HEK293 (cell line): ENCODE measurements around the gene SCFD2.

Source experiments
- CTCF ChIA-PET: fragments of 350-600 bp; formaldehyde crosslinking; extraction: SDS; loops from one replicate; lab custom pipeline; 2021; ENCODE audit warnings: antibody characterized with exemption; lab: Yijun Ruan, JAX
- POLR2A ChIA-PET: fragments of 300-600 bp; formaldehyde crosslinking; extraction: SDS; loops from one replicate; lab custom pipeline; 2020; ENCODE audit warnings: antibody characterized with exemption, inconsistent platforms; lab: Yijun Ruan, JAX
- H3K27ac ChIP-seq: fragments of 200-500 bp; sonication (Bioruptor generic); 2 replicates; pipeline ENCODE4 v1.5.1; 2014; ENCODE audit warnings: low read depth, low read length, control low read depth, inconsistent platforms; ENCODE audit errors: extremely low read depth
- H3K36me3 ChIP-seq, 2 experiments: fragments of 200-500 bp in 1 of 2; sonication (Bioruptor generic) in 1 of 2; 1 replicate in 1 of 2; 2 replicates in 1 of 2; pipeline ENCODE4 v1.5.1; 2014 to 2017; ENCODE audit warnings: inconsistent platforms in 2 of 2, low read length in 2 of 2; ENCODE audit not compliant: control insufficient read depth in 2 of 2, insufficient read depth in 1 of 2
- H3K4me1 ChIP-seq: fragments of 200-500 bp; sonication (Bioruptor generic); 2 replicates; pipeline ENCODE4 v1.5.1; 2014; ENCODE audit warnings: mild to moderate bottlenecking, low read length, inconsistent platforms; ENCODE audit not compliant: control insufficient read depth, insufficient read depth
- H3K4me3 ChIP-seq: 2 replicates; pipeline ENCODE4 v1.5.1; 2011; ENCODE audit warnings: low read depth, mild to moderate bottlenecking, control low read depth, low read length, moderate library complexity
- H3K9me3 ChIP-seq: fragments of 200-500 bp; sonication (Bioruptor generic); 2 replicates; pipeline ENCODE4 v1.5.1; 2014; ENCODE audit warnings: low read depth, low read length, inconsistent platforms; ENCODE audit not compliant: control insufficient read depth, insufficient read depth
- ATF2 ChIP-seq: fragments of 450-650 bp; formaldehyde crosslinking; IDR thresholded peaks from 2 replicates; pipeline ENCODE4 v1.5.1; 2016; ENCODE audit warnings: missing biosample characterization, missing genetic modification characterization, low read depth
- BCL11A ChIP-seq: fragments of 450-650 bp; formaldehyde crosslinking; IDR thresholded peaks from 2 replicates; pipeline ENCODE4 v1.5.1; 2016; ENCODE audit warnings: low read depth, missing biosample characterization, missing genetic modification characterization
- FEZF1 ChIP-seq: fragments of 450-650 bp; formaldehyde crosslinking; IDR thresholded peaks from 2 replicates; pipeline ENCODE4 v1.5.1; 2016; ENCODE audit warnings: missing biosample characterization, missing genetic modification characterization
- GLIS2 ChIP-seq: fragments of 450-650 bp; formaldehyde crosslinking; IDR thresholded peaks from 2 replicates; pipeline ENCODE4 v1.5.1; 2016; ENCODE audit warnings: missing biosample characterization, missing genetic modification characterization
- HOXA7 ChIP-seq: sonication (generic); formaldehyde crosslinking; IDR thresholded peaks from 2 replicates; pipeline ENCODE4 v1.8.1; 2022; ENCODE audit warnings: missing genetic modification reagents, borderline replicate concordance
- KLF8 ChIP-seq: fragments of 450-650 bp; formaldehyde crosslinking; IDR thresholded peaks from 2 replicates; pipeline ENCODE4 v1.5.1; 2016; ENCODE audit warnings: missing biosample characterization, missing genetic modification characterization
- MEIS1 ChIP-seq: sonication (generic); formaldehyde crosslinking; IDR thresholded peaks from 2 replicates; pipeline ENCODE4 v1.8.1; 2022; ENCODE audit warnings: missing genetic modification reagents, mild to moderate bottlenecking, borderline replicate concordance
- PRDM6 ChIP-seq: fragments of 450-650 bp; formaldehyde crosslinking; IDR thresholded peaks from 2 replicates; pipeline ENCODE4 v1.5.1; 2017; ENCODE audit warnings: missing biosample characterization, missing genetic modification characterization
- RBAK ChIP-seq: fragments of 450-650 bp; formaldehyde crosslinking; IDR thresholded peaks from 2 replicates; pipeline ENCODE4 v1.5.1; 2016; ENCODE audit warnings: missing biosample characterization, missing genetic modification characterization
- SP3 ChIP-seq: fragments of 450-650 bp; formaldehyde crosslinking; IDR thresholded peaks from 2 replicates; pipeline ENCODE4 v1.5.1; 2016; ENCODE audit warnings: missing biosample characterization, missing genetic modification characterization
- YY2 ChIP-seq: fragments of 450-650 bp; formaldehyde crosslinking; IDR thresholded peaks from 2 replicates; pipeline ENCODE4 v1.5.1; 2016; ENCODE audit warnings: missing biosample characterization, missing genetic modification characterization
- ZIC2 ChIP-seq: fragments of 450-650 bp; formaldehyde crosslinking; IDR thresholded peaks from 2 replicates; pipeline ENCODE4 v1.5.1; 2016; ENCODE audit warnings: missing biosample characterization, missing genetic modification characterization
- ZNF112 ChIP-seq: fragments of 450-650 bp; formaldehyde crosslinking; IDR thresholded peaks from 2 replicates; pipeline ENCODE4 v1.5.0; 2017; ENCODE audit warnings: missing biosample characterization, missing genetic modification characterization
- ZNF184 ChIP-seq: fragments of 450-650 bp; IDR thresholded peaks from 2 replicates; pipeline ENCODE4 v1.5.1; 2018; ENCODE audit warnings: missing biosample characterization, mild to moderate bottlenecking, missing genetic modification characterization
- ZNF274 ChIP-seq, 2 experiments: fragments of 200-500 bp in 1 of 2; fragments of 450-650 bp in 1 of 2; sonication (Bioruptor generic) in 1 of 2; formaldehyde crosslinking in 1 of 2; IDR thresholded peaks; 2 replicates each; pipeline versions ENCODE4 v1.5.1 to v1.6.1; 2014 to 2016; ENCODE audit warnings: borderline replicate concordance in 1 of 2, inconsistent platforms in 1 of 2, low read length in 1 of 2, missing biosample characterization in 1 of 2, missing genetic modification characterization in 1 of 2
- ZNF335 ChIP-seq: fragments of 450-650 bp; formaldehyde crosslinking; conservative IDR thresholded peaks from 2 replicates; pipeline ENCODE4 v1.5.1; 2016; ENCODE audit warnings: missing biosample characterization, missing genetic modification characterization
- ZNF354C ChIP-seq: fragments of 450-650 bp; formaldehyde crosslinking; IDR thresholded peaks from 2 replicates; pipeline ENCODE4 v1.5.1; 2016; ENCODE audit warnings: missing biosample characterization, missing genetic modification characterization, low read depth, borderline replicate concordance
- ZNF37A ChIP-seq: fragments of 450-650 bp; IDR thresholded peaks from 2 replicates; pipeline ENCODE4 v1.5.1; 2018; ENCODE audit warnings: missing biosample characterization, missing genetic modification characterization
- ZNF423 ChIP-seq: fragments of 450-650 bp; formaldehyde crosslinking; IDR thresholded peaks from 2 replicates; pipeline ENCODE4 v1.5.1; 2016; ENCODE audit warnings: missing biosample characterization, missing genetic modification characterization
- ZNF510 ChIP-seq: fragments of 450-650 bp; formaldehyde crosslinking; IDR thresholded peaks from 2 replicates; pipeline ENCODE4 v1.5.1; 2018; ENCODE audit warnings: mild to moderate bottlenecking, missing genetic modification characterization, missing biosample characterization; ENCODE audit not compliant: insufficient replicate concordance
- ZNF529 ChIP-seq: fragments of 450-650 bp; formaldehyde crosslinking; IDR thresholded peaks from 2 replicates; pipeline ENCODE4 v1.5.1; 2017; ENCODE audit warnings: missing genetic modification characterization, missing biosample characterization; ENCODE audit not compliant: insufficient replicate concordance
- ZNF580 ChIP-seq: fragments of 450-650 bp; formaldehyde crosslinking; IDR thresholded peaks from 2 replicates; pipeline ENCODE4 v1.5.1; 2016; ENCODE audit warnings: missing biosample characterization, missing genetic modification characterization
- ZNF629 ChIP-seq: fragments of 450-650 bp; formaldehyde crosslinking; IDR thresholded peaks from 2 replicates; pipeline ENCODE4 v1.5.1; 2017; ENCODE audit warnings: missing biosample characterization, missing genetic modification characterization
- ZNF660 ChIP-seq: fragments of 450-650 bp; IDR thresholded peaks from 2 replicates; pipeline ENCODE4 v1.5.1; 2018; ENCODE audit warnings: missing biosample characterization, mild to moderate bottlenecking, missing genetic modification characterization
- ZNF776 ChIP-seq: fragments of 450-650 bp; formaldehyde crosslinking; IDR thresholded peaks from 2 replicates; pipeline ENCODE4 v1.5.0; 2017; ENCODE audit warnings: missing biosample characterization, missing genetic modification characterization, borderline replicate concordance
- TF ChIP-seq, protein P1 (sequence below): fragments of 450-650 bp; formaldehyde crosslinking; conservative IDR thresholded peaks from 2 replicates; pipeline ENCODE4 v1.5.1; 2016; ENCODE audit warnings: low read depth, missing biosample characterization, missing genetic modification characterization

SCFD2 gene

DNA sequence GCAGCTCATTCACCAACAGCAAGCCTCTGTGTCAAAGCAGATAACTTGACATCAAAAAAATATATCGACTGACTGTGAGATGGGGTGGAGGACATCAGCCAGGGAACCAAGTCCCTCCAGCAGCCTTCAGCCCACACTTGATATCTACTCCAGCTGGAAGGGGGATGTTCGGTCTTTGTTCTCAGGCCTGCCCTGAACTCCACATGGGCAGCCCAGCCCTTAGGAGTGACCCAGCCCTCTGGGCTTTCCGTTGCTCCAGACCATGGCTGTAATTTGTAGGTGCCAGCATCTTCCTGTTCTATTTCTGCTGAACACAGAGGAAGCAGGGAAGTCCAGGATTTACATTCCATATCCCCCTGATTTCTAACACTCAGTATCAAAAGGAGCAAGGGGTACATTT, 486.4 kb downstream of the SCFD2 start:
- Histone ChIP-seq H3K4me3 (no peak overlapping the region), H3K36me3 (no peaks in the 10 kb centered on the region), H3K27ac (no peak overlapping the region), H3K9me3 (no peaks in the 10 kb centered on the region)
- CTCF ChIA-PET = interaction anchor here (0.6 kb wide), 1 partner anchor 644 kb away, joined by 3 read pairs; no protein-coding TSS in a partner anchor
- TF ChIP-seq ZNF510 (tag by site-specific recombination) = no peak
- no peak for TF ChIP-seq YY2 (tag by site-specific recombination)
- TF ChIP-seq, protein P1, sequence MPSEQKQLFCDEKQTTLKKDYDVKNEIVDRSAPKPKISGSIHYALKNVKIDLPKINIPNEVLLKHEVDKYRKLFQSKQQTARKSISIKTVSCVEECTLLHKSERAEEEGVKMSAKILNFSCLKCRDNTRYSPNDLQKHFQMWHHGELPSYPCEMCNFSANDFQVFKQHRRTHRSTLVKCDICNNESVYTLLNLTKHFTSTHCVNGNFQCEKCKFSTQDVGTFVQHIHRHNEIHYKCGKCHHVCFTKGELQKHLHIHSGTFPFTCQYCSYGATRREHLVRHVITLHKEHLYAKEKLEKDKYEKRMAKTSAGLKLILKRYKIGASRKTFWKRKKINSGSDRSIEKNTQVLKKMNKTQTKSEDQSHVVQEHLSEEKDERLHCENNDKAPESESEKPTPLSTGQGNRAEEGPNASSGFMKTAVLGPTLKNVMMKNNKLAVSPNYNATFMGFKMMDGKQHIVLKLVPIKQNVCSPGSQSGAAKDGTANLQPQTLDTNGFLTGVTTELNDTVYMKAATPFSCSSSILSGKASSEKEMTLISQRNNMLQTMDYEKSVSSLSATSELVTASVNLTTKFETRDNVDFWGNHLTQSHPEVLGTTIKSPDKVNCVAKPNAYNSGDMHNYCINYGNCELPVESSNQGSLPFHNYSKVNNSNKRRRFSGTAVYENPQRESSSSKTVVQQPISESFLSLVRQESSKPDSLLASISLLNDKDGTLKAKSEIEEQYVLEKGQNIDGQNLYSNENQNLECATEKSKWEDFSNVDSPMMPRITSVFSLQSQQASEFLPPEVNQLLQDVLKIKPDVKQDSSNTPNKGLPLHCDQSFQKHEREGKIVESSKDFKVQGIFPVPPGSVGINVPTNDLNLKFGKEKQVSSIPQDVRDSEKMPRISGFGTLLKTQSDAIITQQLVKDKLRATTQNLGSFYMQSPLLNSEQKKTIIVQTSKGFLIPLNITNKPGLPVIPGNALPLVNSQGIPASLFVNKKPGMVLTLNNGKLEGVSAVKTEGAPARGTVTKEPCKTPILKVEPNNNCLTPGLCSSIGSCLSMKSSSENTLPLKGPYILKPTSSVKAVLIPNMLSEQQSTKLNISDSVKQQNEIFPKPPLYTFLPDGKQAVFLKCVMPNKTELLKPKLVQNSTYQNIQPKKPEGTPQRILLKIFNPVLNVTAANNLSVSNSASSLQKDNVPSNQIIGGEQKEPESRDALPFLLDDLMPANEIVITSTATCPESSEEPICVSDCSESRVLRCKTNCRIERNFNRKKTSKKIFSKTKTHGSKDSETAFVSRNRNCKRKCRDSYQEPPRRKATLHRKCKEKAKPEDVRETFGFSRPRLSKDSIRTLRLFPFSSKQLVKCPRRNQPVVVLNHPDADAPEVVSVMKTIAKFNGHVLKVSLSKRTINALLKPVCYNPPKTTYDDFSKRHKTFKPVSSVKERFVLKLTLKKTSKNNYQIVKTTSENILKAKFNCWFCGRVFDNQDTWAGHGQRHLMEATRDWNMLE (tag by site-specific recombination) = no peak
- TF ChIP-seq BCL11A = no peak
- no peak for TF ChIP-seq ZNF354C (tag by site-specific recombination)
- TF ChIP-seq ZNF274 (IDR thresholded peaks at IDR 0.05; ENCODE audit: low read length) = no peak
- no peak for TF ChIP-seq ZNF274 (tag by site-specific recombination; IDR thresholded peaks at IDR 0.05; ENCODE audit: borderline replicate concordance)
- no peak for TF ChIP-seq ATF2 (tag by site-specific recombination)
- TF ChIP-seq HOXA7 (CRISPR knock-in tag) = no peak
- no peak for TF ChIP-seq ZNF776
- TF ChIP-seq ZNF580 (tag by site-specific recombination) = no peak
- no peak for TF ChIP-seq GLIS2
- no peak for TF ChIP-seq FEZF1 (tag by site-specific recombination)
- no peak for TF ChIP-seq SP3
- TF ChIP-seq, all 188 proteins: peak for 0
- H3K4me1 ChIP-seq = no peaks in the 10 kb centered on the region
- POLR2A ChIA-PET = no interaction called here

GRCh38 chr4:52877694-52878093, 488.2 kb downstream of the SCFD2 start:
- TF ChIP-seq ZNF112 (tag by site-specific recombination) (no peak), ZNF660 (tag by site-specific recombination) (no peak), ZNF335 (tag by site-specific recombination) (no peak), ZNF37A (tag by site-specific recombination) (no peak), MEIS1 (no peak), ZNF529 (tag by site-specific recombination) (no peak), PRDM6 (tag by site-specific recombination) (no peak), YY2 (tag by site-specific recombination) (no peak), ZNF629 (no peak), RBAK (no peak), ZNF184 (tag by site-specific recombination) (no peak), ZIC2 (tag by site-specific recombination) (no peak), ZNF423 (tag by site-specific recombination) (no peak), KLF8 (no peak)
- TF ChIP-seq, all 188 proteins: peak for 0
- Histone ChIP-seq H3K9me3 (no peaks in the 10 kb centered on the region), H3K4me3 (no peak overlapping the region), H3K36me3 (no peaks in the 10 kb centered on the region), H3K4me1 (no peaks in the 10 kb centered on the region), H3K27ac (no peak overlapping the region)
- CTCF ChIA-PET = interaction anchor here (0.6 to 0.7 kb wide), 2 partner anchors 33 to 1390 kb away, joined by 3 read pairs; no protein-coding TSS in a partner anchor
- POLR2A ChIA-PET = no interaction called here
